Measurements from ENCODE around the gene TLDC2. TPM values are rescaled to one million over a fixed set of nuclear protein-coding genes. Genes with fewer than 3 reads are reported as not detected.

Gene TLDC2
- total and polyA plus RNA-seq, 8 donors: 0.13 to 15.1 (median 1.0) TPM; not detected in 2

GRCh38 chr20:36881888-36882287 lies 6.0 kb downstream of the TLDC2 start:
- no peaks in the 10 kb centered on the region for H3K36me3 ChIP-seq
- H3K27ac ChIP-seq: no peak overlapping the region
- 50 to 67% (median 52%) methylated on average over 4 of the region's 4 CpGs for WGBS, 5 donors
- H3K4me1 ChIP-seq: peaks cover 0 to 8% (median 3%) of the 10 kb centered on the region in 4 donors
- intact Hi-C loops (cut with DNase I; ENCODE audit: low total_unique reads): no loop called here
- H3K4me3 ChIP-seq: no peak overlapping the region
- H3K27me3 ChIP-seq: no peaks in the 10 kb centered on the region
- no peak for DNase-seq
- no peaks in the 10 kb centered on the region for H3K9me3 ChIP-seq
- no peak for TF ChIP-seq POLR2AphosphoS5 (IDR thresholded peaks at IDR 0.05)

GRCh38 chr20:36883977-36884535 lies 8.1 kb downstream of the TLDC2 start:
- H3K4me1 ChIP-seq: peaks cover 4 to 18% (median 13%) of the 10 kb centered on the region in 4 donors
- intact Hi-C loops (cut with DNase I; ENCODE audit: low total_unique reads): no loop called here

GRCh38 chr20:36885356-36885755 lies 9.4 kb downstream of the TLDC2 start:
- Histone ChIP-seq H3K4me3 (no peak overlapping the region), H3K27ac (no peak overlapping the region), H3K36me3 (peaks cover 0 to 17% (median 16%) of the 10 kb centered on the region in 4 donors), H3K9me3 (no peaks in the 10 kb centered on the region), H3K27me3 (no peaks in the 10 kb centered on the region), H3K4me1 (peaks cover 4 to 18% (median 13%) of the 10 kb centered on the region in 4 donors)
- WGBS, 5 donors: 46 to 56% (median 49%) methylated on average over 8 of the region's 8 CpGs
- TF ChIP-seq POLR2A (IDR thresholded peaks at IDR 0.05) (no peak), EP300 (IDR thresholded peaks at IDR 0.05) (no peak), CTCF (IDR thresholded peaks at IDR 0.05) (peak in 1 of 7 experiments; percentile 22), POLR2AphosphoS5 (IDR thresholded peaks at IDR 0.05) (no peak)
- no peak for DNase-seq
- intact Hi-C loops (cut with DNase I; ENCODE audit: low total_unique reads): no loop called here

More at GRCh38 chr20:36883977-36884535, 8.1 kb downstream of the TLDC2 start:
- DNase-seq: no peak
- TF ChIP-seq POLR2A (IDR thresholded peaks at IDR 0.05): no peak
- no peak for TF ChIP-seq CTCF (IDR thresholded peaks at IDR 0.05)
- TF ChIP-seq EP300 (IDR thresholded peaks at IDR 0.05): no peak
- no peak for TF ChIP-seq POLR2AphosphoS5 (IDR thresholded peaks at IDR 0.05)
- H3K36me3 ChIP-seq: peaks cover 0 to 4% (median 3%) of the 10 kb centered on the region in 4 donors
- 74 to 88% (median 85%) methylated on average over 6 of the region's 6 CpGs for WGBS, 5 donors
- H3K9me3 ChIP-seq: no peaks in the 10 kb centered on the region
- no peak overlapping the region for H3K27ac ChIP-seq
- H3K27me3 ChIP-seq: no peaks in the 10 kb centered on the region
- no peak overlapping the region for H3K4me3 ChIP-seq

GRCh38 chr20:36886859-36887751 lies 11.2 kb downstream of the TLDC2 start:
- intact Hi-C loops (cut with DNase I; ENCODE audit: low total_unique reads): no loop called here
- TF ChIP-seq POLR2A (IDR thresholded peaks at IDR 0.05): no peak
- TF ChIP-seq CTCF (IDR thresholded peaks at IDR 0.05): peak in 5 of 7 experiments; percentile 86 to 97 (median 93)
- peak in 2 of 3 donors; percentile 6 to 67 for TF ChIP-seq POLR2AphosphoS5 (IDR thresholded peaks at IDR 0.05)
- TF ChIP-seq EP300 (IDR thresholded peaks at IDR 0.05): no peak
- DNase-seq: peak; percentile 87 to 94
- 22 to 26% (median 23%) methylated on average over 15 to 24 of the region's 24 CpGs for WGBS, 5 donors
- Histone ChIP-seq H3K4me3 (no peak overlapping the region), H3K4me1 (peaks cover 4 to 18% (median 13%) of the 10 kb centered on the region in 4 donors), H3K9me3 (no peaks in the 10 kb centered on the region), H3K36me3 (peaks cover 12 to 35% (median 33%) of the 10 kb centered on the region in 4 donors), H3K27ac (peak overlapping the region in 3 of 5 donors; percentile 14 to 36 (median 19)), H3K27me3 (no peaks in the 10 kb centered on the region)

All from stomach (tissue), 9 donors.